ENCODE results near the gene ZNF121.

- no peak for TF ChIP-seq POLR2AphosphoS5 (IDR thresholded peaks at IDR 0.05)
- no peak for TF ChIP-seq CTCF (IDR thresholded peaks at IDR 0.05)
- no peak for TF ChIP-seq EP300 (IDR thresholded peaks at IDR 0.05)
These were observed 17.6 kb downstream of the ZNF121 start for GRCh38 chr19:9566729-9567128.

Data from upper lobe of left lung (tissue), 4 donors.